MCF 10A (cell line): Measurements from ENCODE around the gene GNG5. TPM values are rescaled to one million over a fixed set of nuclear protein-coding genes. Genes with fewer than 3 reads are reported as not detected.
A peak's percentile ranks its signal among the peaks of the same experiment; 100 is the strongest.

Experiments used
- BruUV-seq: library from RNA; stranded (reverse); fragments of 400-500 nt; replicated peaks from 2 replicates; lab custom pipeline; 2021; lab: Mats Ljungman, UMichigan
- CTCF ChIA-PET: fragments of 300-600 bp; sonication (Branson Sonifier 250); formaldehyde crosslinking; extraction: SDS; loops from one replicate; lab custom pipeline; 2021; ENCODE audit warnings: antibody characterized with exemption, inconsistent platforms; lab: Yijun Ruan, JAX
- POLR2A ChIA-PET: fragments of 300-600, 350-650 bp; sonication (Branson Sonifier 250); formaldehyde crosslinking; extraction: SDS; loops from one replicate; lab custom pipeline; 2020; ENCODE audit warnings: antibody characterized with exemption, inconsistent platforms; lab: Yijun Ruan, JAX
- DNase-seq: peaks from one replicate; pipeline ENCODE4 v3.0.0-alpha.2; 2018; ENCODE audit not compliant: unreplicated experiment
- H3K27ac Mint-ChIP-seq: one replicate; pipeline ENCODE4 v1.8.0; 2022; ENCODE audit warnings: mild to moderate bottlenecking, low read depth, mixed read lengths; ENCODE audit not compliant: unreplicated experiment
- H3K27me3 Mint-ChIP-seq: one replicate; pipeline ENCODE4 v1.8.0; 2022; ENCODE audit warnings: mixed read lengths; ENCODE audit not compliant: insufficient read depth, unreplicated experiment
- H3K36me3 Mint-ChIP-seq: one replicate; pipeline ENCODE4 v1.8.0; 2022; ENCODE audit warnings: mild to moderate bottlenecking, moderate library complexity, mixed read lengths; ENCODE audit not compliant: insufficient read depth, unreplicated experiment
- H3K4me1 Mint-ChIP-seq: one replicate; pipeline ENCODE4 v1.8.0; 2022; ENCODE audit warnings: mixed read lengths; ENCODE audit not compliant: insufficient read depth, unreplicated experiment
- H3K4me3 Mint-ChIP-seq: one replicate; pipeline ENCODE4 v1.8.0; 2022; ENCODE audit warnings: mild to moderate bottlenecking, moderate library complexity, mixed read lengths; ENCODE audit not compliant: unreplicated experiment
- H3K9me3 Mint-ChIP-seq: one replicate; pipeline ENCODE4 v1.8.0; 2022; ENCODE audit warnings: mixed read lengths; ENCODE audit not compliant: unreplicated experiment
- CTCF ChIP-seq: fragments of 200-600 bp; IDR thresholded peaks from one replicate; pipeline ENCODE4 v1.8.0; 2022; ENCODE audit warnings: antibody characterized with exemption, mild to moderate bottlenecking; ENCODE audit not compliant: unreplicated experiment
- intact Hi-C: fragments of 100-400 bp; cut with micrococcal nuclease; formaldehyde crosslinking; loops from 2 replicates; pipeline ENCODE4 v1.14.1; 2022
- total RNA-seq: library from RNA; stranded (reverse); gene quantifications from 2 replicates; pipeline ENCODE4 v1.2.3, GENCODE V29; 2022

The GNG5 gene
- total RNA-seq, 1 experiment from 2014 or later: 121 TPM

DNA sequence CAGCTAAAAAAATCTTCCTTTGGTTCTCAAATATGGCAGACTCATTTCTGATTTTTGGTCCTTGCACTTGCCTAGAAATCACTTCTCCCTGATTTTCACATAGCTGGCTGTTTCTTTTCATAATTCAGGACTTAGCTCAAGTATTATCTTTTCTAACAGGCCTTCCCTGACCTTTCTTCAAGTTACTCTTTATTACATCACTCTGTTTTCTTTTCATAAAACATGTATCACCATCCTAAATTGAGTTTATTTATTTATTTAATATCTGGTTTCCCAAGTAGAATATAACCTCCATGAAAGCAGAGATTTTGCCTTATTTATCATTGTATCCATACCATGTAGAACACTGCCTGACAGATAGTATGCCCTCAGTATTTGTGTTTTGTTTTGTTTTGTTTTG lies 18.2 kb upstream of the GNG5 start:
- no peak for DNase-seq
- H3K9me3 Mint-ChIP-seq: peaks cover 7% of the 10 kb centered on the region
- H3K4me3 Mint-ChIP-seq: no peak overlapping the region
- H3K4me1 Mint-ChIP-seq: no peaks in the 10 kb centered on the region
- H3K36me3 Mint-ChIP-seq: peaks cover 13% of the 10 kb centered on the region
- H3K27ac Mint-ChIP-seq: peak overlapping the region; percentile 64
- TF ChIP-seq CTCF: no peak
- no peaks in the 10 kb centered on the region for H3K27me3 Mint-ChIP-seq
- POLR2A ChIA-PET: interaction anchor here (0.7 to 2.1 kb wide), 3 partner anchors 12 to 950 kb away, joined by 3 to 5 read pairs (median 4); partner anchors contain the start of genes GNG5 and SPATA1
- no TSS peak for BruUV-seq
- intact Hi-C loops: no loop called here
- CTCF ChIA-PET: no interaction called here

- Mint-ChIP-seq H3K4me1 (no peaks in the 10 kb centered on the region), H3K9me3 (peaks cover 9% of the 10 kb centered on the region), H3K4me3 (no peak overlapping the region), H3K27me3 (no peaks in the 10 kb centered on the region), H3K27ac (no peak overlapping the region), H3K36me3 (no peaks in the 10 kb centered on the region)
- POLR2A ChIA-PET: interaction anchor here (2.4 kb wide), 1 partner anchor 31 kb away, joined by 11 read pairs; the partner anchor contains the start of gene RPF1
- no TSS peak for BruUV-seq
- CTCF ChIA-PET: no interaction called here
- DNase-seq: no peak
- intact Hi-C loops: no loop called here
- no peak for TF ChIP-seq CTCF
Measured at GRCh38 chr1:84510668-84511067, 4.3 kb upstream of the GNG5 start.

DNA sequence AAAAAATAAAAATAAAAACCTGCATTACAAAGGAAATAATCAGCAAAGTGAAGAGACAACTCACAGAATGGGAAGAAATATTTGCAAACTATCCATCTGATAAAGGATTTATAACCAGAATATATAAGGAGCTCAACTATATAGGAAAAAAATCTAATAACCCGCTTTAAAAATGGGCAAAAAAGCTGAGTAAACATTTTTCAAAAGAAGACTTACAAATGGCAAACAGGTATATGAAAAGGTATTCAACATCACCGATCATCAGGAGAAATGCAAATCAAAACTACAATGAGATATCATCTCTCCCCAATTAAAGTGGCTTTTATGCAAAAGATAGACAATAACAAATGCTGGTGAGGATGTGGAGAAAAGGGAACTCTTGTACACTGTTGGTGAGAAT lies 3.8 kb upstream of the GNG5 start:
- peaks cover 5% of the 10 kb centered on the region for H3K36me3 Mint-ChIP-seq
- peaks cover 9% of the 10 kb centered on the region for H3K9me3 Mint-ChIP-seq
- intact Hi-C loops: no loop called here
- DNase-seq: no peak
- no TSS peak for BruUV-seq
- H3K27ac Mint-ChIP-seq: no peak overlapping the region
- CTCF ChIA-PET: no interaction called here
- TF ChIP-seq CTCF: no peak
- H3K27me3 Mint-ChIP-seq: no peaks in the 10 kb centered on the region
- POLR2A ChIA-PET: interaction anchor here (2.4 kb wide), 1 partner anchor 31 kb away, joined by 11 read pairs; the partner anchor contains the start of gene RPF1
- H3K4me3 Mint-ChIP-seq: no peak overlapping the region
- H3K4me1 Mint-ChIP-seq: no peaks in the 10 kb centered on the region

DNA sequence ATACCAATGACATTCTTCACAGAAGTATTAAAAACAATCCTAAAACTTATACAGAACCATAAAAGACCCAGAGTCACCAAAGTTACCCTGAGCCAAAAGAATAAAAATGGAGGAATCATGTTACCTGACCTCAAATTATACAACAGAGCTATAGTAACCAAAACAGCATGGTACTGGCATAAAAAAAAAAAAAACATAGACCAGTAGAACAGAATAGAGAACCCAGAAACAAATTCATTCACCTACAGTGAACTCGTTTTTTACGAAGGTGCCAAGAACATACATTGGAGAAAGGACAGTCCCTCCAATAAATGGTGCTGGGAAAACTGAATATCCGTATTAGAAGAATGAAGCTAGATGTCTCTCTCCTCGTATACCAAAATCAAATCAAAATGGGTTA lies 2.6 kb upstream of the GNG5 start:
- H3K9me3 Mint-ChIP-seq: peaks cover 9% of the 10 kb centered on the region
- peaks cover 7% of the 10 kb centered on the region for H3K4me1 Mint-ChIP-seq
- H3K36me3 Mint-ChIP-seq: peaks cover 16% of the 10 kb centered on the region
- no peak overlapping the region for H3K27ac Mint-ChIP-seq
- DNase-seq: no peak
- intact Hi-C loops: no loop called here
- CTCF ChIA-PET: interaction anchor here (0.6 to 1.2 kb wide), 3 partner anchors 13 to 111 kb away, joined by 3 to 5 read pairs (median 3); no protein-coding TSS in a partner anchor
- POLR2A ChIA-PET: interaction anchor here (0.6 to 2.4 kb wide), 4 partner anchors 30 to 346 kb away, joined by 3 to 11 read pairs (median 4); partner anchors contain the start of genes CTBS and RPF1
- no TSS peak for BruUV-seq
- no peak overlapping the region for H3K4me3 Mint-ChIP-seq
- no peaks in the 10 kb centered on the region for H3K27me3 Mint-ChIP-seq
- TF ChIP-seq CTCF: no peak
